ENCODE data around the gene GUCY2C. TPM values are rescaled to one million over a fixed set of nuclear protein-coding genes. Genes with fewer than 3 reads are reported as not detected.

Gene GUCY2C
- total RNA-seq, 4 donors from 2014 or later = 0.11 to 0.47 TPM; not detected in 2

DNA sequence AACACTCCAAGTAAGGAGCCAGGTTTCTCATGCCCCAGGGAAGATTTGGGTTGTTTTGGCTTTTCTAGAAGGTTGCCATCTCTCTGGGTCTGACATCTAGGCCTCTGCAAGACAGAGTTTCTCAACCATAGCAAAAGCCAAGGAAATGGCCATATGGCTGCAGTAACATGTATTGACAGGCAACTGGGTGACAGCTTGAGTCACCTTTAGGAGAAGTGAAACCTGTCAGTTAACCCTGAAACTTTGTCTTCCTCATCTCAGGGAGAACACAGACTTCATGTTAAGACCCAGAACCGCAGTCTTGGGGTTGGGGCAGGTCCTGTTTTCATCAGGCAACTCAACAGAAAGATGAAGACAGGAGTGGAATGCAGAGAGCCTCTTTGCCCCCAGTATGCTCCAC, 82.7 kb downstream of the GUCY2C start:
- H3K4me3 ChIP-seq = no peak overlapping the region
- no peaks in the 10 kb centered on the region for H3K27me3 ChIP-seq
- no peak overlapping the region for H3K27ac ChIP-seq
- peaks cover 25% of the 10 kb centered on the region for H3K4me1 ChIP-seq
- DNase-seq (ENCODE audit: low spot score in 2 of 2) = no peak
- TF ChIP-seq POLR2AphosphoS5 (IDR thresholded peaks at IDR 0.05) (no peak), POLR2A (IDR thresholded peaks at IDR 0.05) (no peak), EP300 (IDR thresholded peaks at IDR 0.05) (no peak)
- TF ChIP-seq, protein P1, sequence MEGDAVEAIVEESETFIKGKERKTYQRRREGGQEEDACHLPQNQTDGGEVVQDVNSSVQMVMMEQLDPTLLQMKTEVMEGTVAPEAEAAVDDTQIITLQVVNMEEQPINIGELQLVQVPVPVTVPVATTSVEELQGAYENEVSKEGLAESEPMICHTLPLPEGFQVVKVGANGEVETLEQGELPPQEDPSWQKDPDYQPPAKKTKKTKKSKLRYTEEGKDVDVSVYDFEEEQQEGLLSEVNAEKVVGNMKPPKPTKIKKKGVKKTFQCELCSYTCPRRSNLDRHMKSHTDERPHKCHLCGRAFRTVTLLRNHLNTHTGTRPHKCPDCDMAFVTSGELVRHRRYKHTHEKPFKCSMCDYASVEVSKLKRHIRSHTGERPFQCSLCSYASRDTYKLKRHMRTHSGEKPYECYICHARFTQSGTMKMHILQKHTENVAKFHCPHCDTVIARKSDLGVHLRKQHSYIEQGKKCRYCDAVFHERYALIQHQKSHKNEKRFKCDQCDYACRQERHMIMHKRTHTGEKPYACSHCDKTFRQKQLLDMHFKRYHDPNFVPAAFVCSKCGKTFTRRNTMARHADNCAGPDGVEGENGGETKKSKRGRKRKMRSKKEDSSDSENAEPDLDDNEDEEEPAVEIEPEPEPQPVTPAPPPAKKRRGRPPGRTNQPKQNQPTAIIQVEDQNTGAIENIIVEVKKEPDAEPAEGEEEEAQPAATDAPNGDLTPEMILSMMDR (IDR thresholded peaks at IDR 0.05) = no peak
- peaks cover 10% of the 10 kb centered on the region for H3K9me3 ChIP-seq
- 71% methylated on average over 1 of the region's 1 CpG for WGBS
- H3K36me3 ChIP-seq = no peaks in the 10 kb centered on the region

DNA sequence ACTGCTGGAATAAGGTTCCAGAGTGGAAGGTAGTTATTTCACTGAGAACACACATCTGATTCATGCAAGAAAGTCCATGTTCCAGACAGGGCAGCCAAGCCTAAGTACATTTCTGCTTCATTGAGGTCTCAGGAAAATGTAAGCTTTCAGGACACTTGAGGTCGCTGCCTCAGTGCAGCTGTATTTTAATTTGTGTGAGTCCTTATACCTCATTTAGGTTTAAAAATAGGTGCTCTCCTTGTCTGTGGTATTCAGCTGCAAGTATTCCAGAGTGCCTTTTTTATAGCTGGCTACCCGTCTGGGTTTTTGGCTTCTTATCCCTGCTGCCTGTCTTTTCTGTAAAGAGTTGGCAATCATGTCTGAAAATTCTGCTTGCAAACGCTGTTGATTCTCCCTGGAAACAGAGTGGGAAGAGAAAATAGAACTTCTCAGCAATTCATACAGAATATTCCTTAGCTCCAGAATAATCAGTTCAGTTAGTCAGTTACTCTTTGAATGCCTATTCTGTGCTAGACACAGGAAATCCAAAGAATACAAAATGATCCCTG, 83.4 kb downstream of the GUCY2C start:
- Histone ChIP-seq H3K4me1 (peaks cover 25% of the 10 kb centered on the region), H3K36me3 (no peaks in the 10 kb centered on the region), H3K27me3 (no peaks in the 10 kb centered on the region), H3K27ac (no peak overlapping the region), H3K4me3 (no peak overlapping the region), H3K9me3 (peaks cover 13% of the 10 kb centered on the region)
- 28% methylated on average over 3 of the region's 3 CpGs for WGBS
- no peak for TF ChIP-seq EP300 (IDR thresholded peaks at IDR 0.05)
- TF ChIP-seq, protein P1 (IDR thresholded peaks at IDR 0.05) = no peak
- TF ChIP-seq POLR2A (IDR thresholded peaks at IDR 0.05) = no peak
- no peak for TF ChIP-seq POLR2AphosphoS5 (IDR thresholded peaks at IDR 0.05)
- no peak for DNase-seq (ENCODE audit: low spot score in 2 of 2)

DNA sequence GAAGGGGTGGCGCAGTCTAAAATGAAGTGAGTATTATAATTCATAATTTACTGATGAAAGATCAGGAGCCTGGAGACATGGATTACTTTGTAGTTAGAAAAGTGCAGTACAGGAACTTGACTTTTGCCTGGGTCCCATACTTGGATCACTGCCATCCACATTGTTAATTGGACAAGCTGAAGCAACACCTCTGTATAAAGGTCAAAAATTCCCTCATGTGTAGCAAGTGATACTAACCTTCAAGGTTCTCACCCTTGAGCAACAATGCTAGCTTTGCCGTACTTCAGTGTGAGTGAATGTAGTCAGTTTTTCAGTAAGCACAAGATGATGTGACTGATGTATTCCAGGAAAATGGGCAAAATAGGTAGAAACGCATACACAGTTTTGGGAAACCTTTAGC, 84.1 kb downstream of the GUCY2C start:
- TF ChIP-seq EP300 (IDR thresholded peaks at IDR 0.05) (no peak), POLR2A (IDR thresholded peaks at IDR 0.05) (no peak), POLR2AphosphoS5 (IDR thresholded peaks at IDR 0.05) (no peak)
- TF ChIP-seq, protein P1 (IDR thresholded peaks at IDR 0.05) = no peak
- 88% methylated on average over 3 of the region's 3 CpGs for WGBS
- peaks cover 25% of the 10 kb centered on the region for H3K4me1 ChIP-seq
- no peak overlapping the region for H3K4me3 ChIP-seq
- no peaks in the 10 kb centered on the region for H3K36me3 ChIP-seq
- H3K27ac ChIP-seq = no peak overlapping the region
- no peak for DNase-seq (ENCODE audit: low spot score in 2 of 2)
- peaks cover 18% of the 10 kb centered on the region for H3K9me3 ChIP-seq
- H3K27me3 ChIP-seq = no peaks in the 10 kb centered on the region

DNA sequence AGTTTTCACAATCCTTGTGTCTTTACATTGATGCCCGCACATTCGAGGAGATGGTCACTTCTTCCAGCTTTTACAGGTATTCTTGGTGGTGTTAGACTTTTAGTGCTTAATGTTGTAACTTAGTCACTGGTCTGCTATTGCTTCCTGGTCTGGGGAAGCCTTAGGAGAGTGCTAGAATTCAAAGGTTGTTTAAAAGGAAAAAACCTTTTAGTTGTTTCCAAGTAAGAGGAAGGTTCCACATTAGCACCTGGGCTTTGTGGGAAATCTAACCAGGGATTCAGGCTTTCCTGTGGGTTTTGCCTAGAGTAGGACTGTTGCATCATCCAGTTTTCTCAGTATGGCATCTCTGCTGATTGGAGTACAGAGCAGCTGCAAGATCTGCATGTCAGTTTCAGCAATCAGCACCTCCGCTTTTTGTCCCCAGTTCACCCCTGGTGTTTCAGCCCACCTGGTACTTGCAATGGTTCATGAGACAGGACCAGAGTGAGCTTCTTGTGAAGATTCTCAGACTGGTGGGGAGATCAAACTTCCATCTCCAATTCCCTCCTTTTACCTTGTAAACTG, 84.7 kb downstream of the GUCY2C start:
- H3K36me3 ChIP-seq = no peaks in the 10 kb centered on the region
- TF ChIP-seq, protein P1 (IDR thresholded peaks at IDR 0.05) = no peak
- no peak for TF ChIP-seq POLR2AphosphoS5 (IDR thresholded peaks at IDR 0.05)
- no peak for TF ChIP-seq POLR2A (IDR thresholded peaks at IDR 0.05)
- TF ChIP-seq EP300 (IDR thresholded peaks at IDR 0.05) = no peak
- peaks cover 25% of the 10 kb centered on the region for H3K4me1 ChIP-seq
- no peak overlapping the region for H3K4me3 ChIP-seq
- H3K27ac ChIP-seq = no peak overlapping the region
- WGBS = 93% methylated on average over 3 of the region's 3 CpGs
- H3K9me3 ChIP-seq = peaks cover 22% of the 10 kb centered on the region
- no peak for DNase-seq (ENCODE audit: low spot score in 2 of 2)
- H3K27me3 ChIP-seq = no peaks in the 10 kb centered on the region

- no peak overlapping the region for H3K4me3 ChIP-seq
- no peaks in the 10 kb centered on the region for H3K4me1 ChIP-seq
- no peak overlapping the region for H3K27ac ChIP-seq
- TF ChIP-seq, protein P1 (IDR thresholded peaks at IDR 0.05) = no peak
- no peak for TF ChIP-seq POLR2A (IDR thresholded peaks at IDR 0.05)
- H3K36me3 ChIP-seq = no peaks in the 10 kb centered on the region
- H3K27me3 ChIP-seq = no peaks in the 10 kb centered on the region
- peaks cover 41% of the 10 kb centered on the region for H3K9me3 ChIP-seq
- DNase-seq (ENCODE audit: low spot score in 2 of 2) = no peak
Measured at GRCh38 chr12:14607568-14607967, 88.8 kb downstream of the GUCY2C start.

All from suprapubic skin (tissue), 4 donors.